ENCODE measurements around the gene OR2A5. TPM values are rescaled to one million over a fixed set of nuclear protein-coding genes. Genes with fewer than 3 reads are reported as not detected.

OR2A5 gene
- total RNA-seq, 1 experiment from 2014 or later = not detected

- ChIA-PET CTCF (interaction anchor here (0.8 to 1.4 kb wide), 2 partner anchors 30 to 95 kb away, joined by 3 read pairs; no protein-coding TSS in a partner anchor), POLR2A (no interaction called here), RAD21 (ENCODE audit: low non-redundant PET in 1 of 2, low total read pairs in 2 of 2, uncharacterized antibody in 2 of 2, unreplicated experiment in 2 of 2) (no interaction called here)
- H3K9me3 ChIP-seq (ENCODE audit: control insufficient read depth in 1 of 2, insufficient read depth in 1 of 2, low read depth in 1 of 2, low read length in 2 of 2) = no peaks in the 10 kb centered on the region
- no TSS peak for BruUV-seq (replicated peaks)
- TF ChIP-seq CBX3 (IDR thresholded peaks at IDR 0.05; ENCODE audit: low read depth) (no peak), RAD21 (IDR thresholded peaks at IDR 0.05; ENCODE audit: low read depth) (no peak), EZH2phosphoT487 (IDR thresholded peaks at IDR 0.05; ENCODE audit: borderline replicate concordance) (no peak), ZNF274 (IDR thresholded peaks at IDR 0.05; ENCODE audit: low read depth, low read length) (no peak), SRF (IDR thresholded peaks at IDR 0.05; ENCODE audit: low read depth) (no peak), CEBPB (IDR thresholded peaks at IDR 0.05; ENCODE audit: low read depth) (no peak), ELF1 (IDR thresholded peaks at IDR 0.05; ENCODE audit: borderline replicate concordance, low read depth) (no peak), TCF7L2 (IDR thresholded peaks at IDR 0.05; ENCODE audit: borderline replicate concordance, extremely low read depth, insufficient read depth, insufficient read length) (no peak), POLR2AphosphoS5 (IDR thresholded peaks at IDR 0.05; ENCODE audit: low read depth, low read length) (no peak), ATF3 (IDR thresholded peaks at IDR 0.05) (no peak), EZH2 (IDR thresholded peaks at IDR 0.05) (no peak), CTCF (IDR thresholded peaks at IDR 0.05 in 2 of 3, conservative IDR thresholded peaks at IDR 0.05 in 1 of 3; ENCODE audit: borderline replicate concordance in 1 of 3, insufficient read depth in 1 of 3, low read depth in 2 of 3, low read length in 2 of 3) (no peak), MAX (IDR thresholded peaks at IDR 0.05) (no peak), FOSL1 (IDR thresholded peaks at IDR 0.05; ENCODE audit: low read depth) (no peak)
- no peak overlapping the region for H3K27ac ChIP-seq (ENCODE audit: low read depth, low read length)
- intact Hi-C loops (cut with micrococcal nuclease) = loop anchor here (5.0 kb wide), 1 partner anchor 41 kb away; no protein-coding TSS in a partner anchor
- no peak for DNase-seq (ENCODE audit: low read depth, low spot score)
- no peaks in the 10 kb centered on the region for H4K20me1 ChIP-seq (ENCODE audit: insufficient read depth)
- no peaks in the 10 kb centered on the region for H3K9me2 ChIP-seq (ENCODE audit: insufficient read depth)
- no peak overlapping the region for H3K9ac ChIP-seq (ENCODE audit: low read length)
- H3K4me1 ChIP-seq (ENCODE audit: control insufficient read depth in 1 of 2, insufficient read depth in 2 of 2, low read length in 2 of 2) = peaks cover 0 to under 1% of the 10 kb centered on the region in 2 experiments; a peak in 1 of 4 replicates
- H3K27me3 ChIP-seq (ENCODE audit: insufficient read depth, low read length) = no peaks in the 10 kb centered on the region
- ATAC-seq = no peak
- H3K4me2 ChIP-seq (ENCODE audit: low read length) = no peak overlapping the region
- H2AFZ ChIP-seq (ENCODE audit: low read depth, low read length, poor library complexity, severe bottlenecking) = no peak overlapping the region
- H3K4me3 ChIP-seq (replicated peaks in 1 of 2; ENCODE audit: low read depth in 1 of 2, low read length in 2 of 2) = no peak overlapping the region
- no peaks in the 10 kb centered on the region for H3K36me3 ChIP-seq (ENCODE audit: control insufficient read depth in 1 of 2, insufficient read depth in 2 of 2, low read length in 2 of 2)
- no peaks in the 10 kb centered on the region for H3K79me2 ChIP-seq (ENCODE audit: insufficient read depth, low read length)
These were observed 15.6 kb upstream of the OR2A5 start for GRCh38 chr7:144032985-144033709.

Measured in HCT116 (cell line).